RPMI7951 (cell line): ENCODE data around the gene DUS4L. TPM values are rescaled to one million over a fixed set of nuclear protein-coding genes. Genes with fewer than 3 reads are reported as not detected.

Experiments
- DNase-seq: peaks from one replicate; pipeline ENCODE4 v3.0.0-alpha.2; 2012; ENCODE audit warnings: low read depth
- total RNA-seq: library from RNA; depleted of rRNA; stranded (reverse); fragments of >200 nt; shearing (Covaris generic); gene quantifications from 2 replicates; pipeline ENCODE4 v1.2.3, GENCODE V29; 2014; rRNA removed

Gene DUS4L
- total RNA-seq, 1 experiment from 2014 or later = 11.9 TPM

DNA sequence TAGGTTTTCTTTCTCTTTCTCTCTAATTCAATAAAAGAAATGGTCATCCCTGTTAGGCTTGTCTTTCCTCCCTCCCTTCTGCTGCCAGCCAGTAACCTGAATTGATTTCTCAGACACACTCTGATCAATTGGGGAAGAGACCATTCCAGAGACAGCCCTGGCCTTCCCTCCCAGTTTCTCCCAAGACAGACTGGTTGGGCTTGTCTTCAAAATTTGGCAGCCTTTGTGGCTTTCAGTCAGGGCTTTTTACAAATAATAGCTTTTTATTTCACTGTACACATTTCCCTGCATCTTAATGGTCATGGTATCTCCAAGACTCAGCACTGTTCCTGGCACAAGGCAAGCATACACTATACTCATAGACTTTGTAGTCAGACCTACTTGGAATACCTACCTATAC lies 50.2 kb downstream of the DUS4L start:
- DNase-seq = no peak

DNA sequence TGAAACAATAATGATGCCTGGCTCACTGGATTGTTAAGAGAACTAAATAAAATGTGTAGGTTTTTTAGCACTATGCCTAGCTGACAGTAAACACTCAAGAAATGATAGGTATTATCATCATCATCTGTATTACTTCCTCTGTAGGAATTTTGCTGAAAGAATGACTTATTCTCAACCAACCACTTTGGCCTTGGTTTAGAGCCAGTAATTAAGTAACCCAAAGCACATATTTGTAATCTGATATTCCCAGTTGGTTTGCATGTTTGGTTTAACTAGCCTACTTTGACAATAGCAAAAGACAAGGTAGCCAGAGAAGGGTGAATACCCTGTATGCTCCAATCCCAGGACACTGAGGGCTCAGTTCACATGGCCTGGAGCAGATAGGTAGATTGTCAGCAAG lies 50.7 kb downstream of the DUS4L start:
- peak; percentile 40 for DNase-seq

DNA sequence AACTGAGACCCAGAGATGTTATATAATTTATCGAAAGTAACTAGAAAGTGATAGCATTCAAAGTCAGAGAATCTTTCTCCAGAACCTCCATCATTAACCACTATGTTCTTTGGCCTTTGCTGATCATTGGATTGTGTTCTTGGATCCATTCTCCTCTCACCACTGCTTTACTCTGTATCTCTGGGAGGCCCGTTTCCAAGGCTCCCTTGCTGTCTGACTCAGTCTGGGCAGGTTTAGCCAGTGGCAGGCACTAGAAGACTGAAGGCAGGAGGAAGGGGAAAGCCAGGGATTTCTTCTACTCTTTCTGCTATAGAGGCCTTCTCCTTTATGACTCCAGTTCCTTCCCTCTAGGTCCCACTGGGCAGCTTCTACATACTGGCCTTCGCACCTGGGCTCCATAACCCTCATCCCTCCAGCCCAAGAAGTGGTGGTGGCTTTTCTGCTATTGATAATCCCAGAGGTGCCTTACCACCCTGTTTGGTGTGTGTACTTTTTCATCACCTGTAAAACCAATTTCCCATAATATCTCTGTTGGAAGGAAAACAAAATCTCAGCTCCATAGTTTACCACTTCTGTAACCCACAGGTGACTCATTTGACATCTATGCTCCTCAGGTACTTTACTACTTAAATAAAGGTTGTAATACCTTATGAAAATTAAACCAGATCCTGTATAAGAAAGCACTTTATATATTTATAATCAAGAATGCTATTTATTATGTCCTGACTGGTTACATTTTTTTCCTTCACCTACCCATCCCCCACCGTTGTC lies 52.3 kb downstream of the DUS4L start:
- DNase-seq = no peak

DNA sequence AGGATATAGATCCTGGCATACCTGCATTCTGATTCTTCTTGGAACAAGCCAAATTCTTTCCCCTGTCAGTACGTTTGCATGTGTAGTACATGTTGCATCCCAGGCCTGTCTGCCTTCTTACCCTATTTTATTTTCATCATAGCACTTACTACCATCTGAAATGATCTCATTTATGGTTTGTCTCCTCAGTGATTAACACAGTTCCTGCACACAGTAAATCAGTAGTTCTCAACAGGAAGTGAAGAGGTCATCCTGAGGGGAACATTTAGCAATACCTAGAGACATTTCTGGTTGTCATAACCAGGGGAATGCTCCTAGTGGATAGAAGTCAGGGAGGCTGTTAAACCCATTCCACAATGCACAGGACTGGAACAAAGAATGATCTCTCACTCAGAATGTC lies 58.7 kb downstream of the DUS4L start:
- DNase-seq = peak; percentile 25

DNA sequence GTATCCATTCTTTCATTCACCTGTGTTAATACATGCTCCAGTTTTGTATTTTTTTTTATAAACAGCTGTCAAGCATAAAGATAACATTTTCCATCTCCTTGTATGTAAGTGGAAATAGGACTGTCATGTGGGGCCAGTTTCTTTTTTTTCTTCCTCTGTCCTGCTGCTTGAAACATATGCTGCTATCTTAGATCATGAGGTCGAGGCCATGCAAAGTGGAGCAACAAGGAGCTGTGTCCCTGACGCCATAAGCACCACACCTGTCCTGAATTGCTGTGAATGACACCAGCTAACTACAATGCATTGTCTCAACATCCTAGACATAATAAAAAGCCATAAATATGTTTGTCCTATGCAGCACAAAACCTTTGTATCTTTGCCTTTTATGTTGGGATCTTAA lies 59.1 kb downstream of the DUS4L start:
- no peak for DNase-seq

DNA sequence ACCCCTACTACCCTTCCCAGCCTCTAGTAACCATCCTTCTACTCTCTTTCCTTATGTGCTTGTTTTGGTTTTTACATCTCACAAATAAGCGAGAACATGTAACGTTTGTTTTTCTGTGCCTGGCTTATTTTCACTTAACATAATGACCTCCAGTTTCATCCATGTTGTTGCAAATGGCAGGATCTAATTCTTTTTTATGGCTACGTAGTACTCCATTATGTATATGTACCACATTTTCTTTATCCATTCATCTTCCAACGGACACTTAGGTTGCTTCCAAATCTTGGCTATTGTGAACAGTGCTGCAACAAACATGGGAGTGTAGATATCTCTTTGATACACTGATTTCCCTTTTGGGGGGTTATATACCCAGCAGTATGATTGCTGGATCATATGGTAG lies 63.2 kb downstream of the DUS4L start:
- no peak for DNase-seq

Other genes starting within 250 kb of the DUS4L start
- not detected in 2 replicates for gene GPR22, start 93.9 kb upstream of the DUS4L start, total RNA-seq
- 20.5 and 21.5 TPM in 2 replicates for gene COG5, start 51 bp upstream of the DUS4L start, total RNA-seq
- 115 and 138 TPM in 2 replicates for gene BCAP29, start 16.3 kb downstream of the DUS4L start, total RNA-seq
- gene SLC26A4, start 96.9 kb downstream of the DUS4L start, total RNA-seq = 1.4 and 1.5 TPM in 2 replicates
- 43.4 and 44.9 TPM in 2 replicates for gene CBLL1, start 180.2 kb downstream of the DUS4L start, total RNA-seq
- not detected in 2 replicates for gene SLC26A3, start 239.3 kb downstream of the DUS4L start, total RNA-seq